Ectodermal cell (in vitro differentiated cells): ENCODE measurements around the gene KDM5B.

Experiments
- H3K27ac ChIP-seq: 2 replicates; pipeline ENCODE4 v1.7.0; 2013; ENCODE audit warnings: mild to moderate bottlenecking, low read depth, low read length; ENCODE audit not compliant: insufficient read depth, poor library complexity, severe bottlenecking
- H3K27me3 ChIP-seq: 2 replicates; pipeline ENCODE4 v1.7.0; 2013; ENCODE audit warnings: mild to moderate bottlenecking, low read length; ENCODE audit not compliant: insufficient read depth, control insufficient read depth, poor library complexity, severe bottlenecking
- H3K36me3 ChIP-seq: one replicate; pipeline ENCODE4 v1.7.0; 2013; ENCODE audit warnings: low read length; ENCODE audit not compliant: control insufficient read depth, insufficient read depth
- H3K4me1 ChIP-seq: one replicate; pipeline ENCODE4 v1.7.0; 2013; ENCODE audit warnings: low read length; ENCODE audit not compliant: control insufficient read depth, insufficient read depth
- H3K4me3 ChIP-seq: 2 replicates; pipeline ENCODE4 v1.7.0; 2013; ENCODE audit warnings: low read depth, low read length, control low read depth; ENCODE audit not compliant: insufficient read depth
- H3K9me3 ChIP-seq: 2 replicates; pipeline ENCODE4 v1.7.0; 2013; ENCODE audit warnings: mild to moderate bottlenecking, low read length, moderate library complexity; ENCODE audit not compliant: control insufficient read depth
- WGBS, 2 experiments: methylation state at CpG; one replicate each; pipeline ENCODE4 v1.1.7; 2013; ENCODE audit warnings: missing lambda C conversion rate in 2 of 2; 5-methylcytosine and 5-hydroxymethylcytosine counted together

KDM5B gene

DNA sequence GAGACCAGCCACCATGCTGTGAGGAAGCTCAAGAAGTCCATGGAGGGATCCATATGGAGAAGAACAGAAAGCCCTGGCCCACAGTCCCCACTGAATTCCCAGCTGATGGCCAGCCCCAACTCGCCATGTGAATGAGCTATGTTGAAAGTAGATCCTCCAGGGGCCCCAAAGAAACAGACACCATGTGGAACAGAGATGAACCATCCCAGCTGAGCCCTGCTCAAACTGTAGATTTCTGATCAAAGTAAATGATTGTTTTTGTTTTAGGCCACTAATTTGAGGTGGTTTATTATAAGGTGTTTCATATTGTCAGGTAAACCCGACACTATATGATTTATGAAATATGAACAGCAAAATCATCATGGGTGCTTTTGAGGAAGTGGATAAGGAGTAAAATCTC lies 130.8 kb downstream of the KDM5B start:
- Histone ChIP-seq H3K4me1 (peaks cover 2% of the 10 kb centered on the region), H3K27ac (no peak overlapping the region), H3K4me3 (no peak overlapping the region), H3K27me3 (no peaks in the 10 kb centered on the region), H3K36me3 (no peaks in the 10 kb centered on the region), H3K9me3 (no peaks in the 10 kb centered on the region)
- 96 to 97% methylated on average over 2 of the region's 2 CpGs for WGBS, 2 experiments
